GM21576 (cell line): ENCODE data around the gene ITGA6.

Experiments used
- ATAC-seq: cut with Tn5 transposase; IDR thresholded peaks from one replicate; pipeline ENCODE4 v1.9.1; 2021; ENCODE audit warnings: mild to moderate bottlenecking, moderate library complexity; ENCODE audit not compliant: unreplicated experiment

ITGA6 gene

GRCh38 chr2:172439911-172440310 lies 12.5 kb downstream of the ITGA6 start:
- no peak for ATAC-seq

DNA sequence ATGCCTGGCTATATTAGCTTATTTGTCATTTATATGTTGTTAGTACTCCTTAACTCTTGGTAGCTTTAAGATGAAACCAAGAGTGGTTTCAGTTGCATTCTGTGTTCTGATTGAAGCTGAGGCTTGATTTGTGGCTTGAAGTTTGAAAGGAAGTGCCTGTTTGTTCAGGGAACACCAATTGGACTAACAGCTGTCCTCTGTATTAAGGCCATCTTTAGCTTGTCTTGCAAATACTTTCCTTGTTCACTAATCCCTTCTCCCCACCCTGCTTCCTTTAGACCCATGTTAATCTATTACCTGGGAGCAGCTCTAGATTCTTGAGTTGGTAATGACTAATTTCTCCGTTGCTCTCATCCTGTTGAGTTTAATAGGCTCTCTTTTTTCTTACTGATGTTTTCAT lies 13.4 kb downstream of the ITGA6 start:
- ATAC-seq = no peak

GRCh38 chr2:172442072-172442895 lies 14.9 kb downstream of the ITGA6 start:
- ATAC-seq = no peak

DNA sequence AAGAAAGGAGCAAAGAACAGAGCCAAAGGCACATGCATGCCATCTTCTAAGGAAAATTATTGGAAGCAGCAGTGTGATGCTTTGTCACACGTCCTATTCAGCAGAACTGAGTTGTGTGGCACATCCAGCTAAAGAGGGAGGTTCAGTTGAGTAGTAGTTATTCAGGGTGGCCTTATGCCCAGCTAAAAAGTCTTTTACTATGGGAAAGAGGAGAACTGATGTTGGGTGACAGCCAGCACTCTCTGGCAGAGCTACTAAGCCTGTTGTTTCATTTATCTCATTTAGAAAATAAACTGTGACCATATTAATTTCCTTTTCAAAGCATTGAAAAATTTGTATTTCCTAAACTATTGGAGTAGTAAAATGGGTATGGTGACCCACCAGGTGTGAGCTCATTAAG lies 18.5 kb downstream of the ITGA6 start:
- no peak for ATAC-seq

GRCh38 chr2:172446474-172447063 lies 19.2 kb downstream of the ITGA6 start:
- no peak for ATAC-seq

DNA sequence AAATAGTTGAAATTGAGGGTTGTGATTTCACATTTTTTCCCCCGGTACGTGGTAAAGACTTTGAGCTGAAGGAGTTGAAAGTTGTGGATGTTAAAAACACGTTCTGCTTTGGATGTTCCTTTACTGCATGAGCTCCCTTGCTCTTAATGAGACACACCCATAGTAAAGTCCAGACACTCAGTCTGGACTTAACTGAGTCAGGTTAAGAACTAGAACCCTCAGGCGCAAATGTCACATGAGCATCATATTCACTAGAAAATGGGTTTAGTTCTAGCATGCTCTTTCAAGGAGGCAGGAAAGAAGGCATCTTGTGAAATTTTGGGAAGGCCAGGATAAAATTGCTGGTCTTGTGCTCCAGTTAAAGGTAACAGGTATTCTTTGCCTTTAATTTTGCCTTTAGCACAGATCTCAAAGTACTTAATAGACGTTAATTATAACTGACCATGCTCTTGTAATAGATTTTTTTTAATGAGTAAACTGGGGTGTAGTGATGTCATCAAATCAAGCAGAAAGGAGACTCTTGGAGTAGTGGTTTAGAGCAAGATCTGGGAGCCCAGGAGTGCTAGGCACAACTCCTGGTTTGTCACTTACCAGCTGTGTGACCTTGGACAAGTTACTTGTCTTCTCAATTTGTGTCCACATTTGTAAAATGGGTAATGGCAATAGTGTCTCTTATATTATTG lies 20.6 kb downstream of the ITGA6 start:
- ATAC-seq = no peak

GRCh38 chr2:172448544-172449267 lies 21.3 kb downstream of the ITGA6 start:
- ATAC-seq = no peak

GRCh38 chr2:172449911-172450550 lies 22.6 kb downstream of the ITGA6 start:
- ATAC-seq = no peak

DNA sequence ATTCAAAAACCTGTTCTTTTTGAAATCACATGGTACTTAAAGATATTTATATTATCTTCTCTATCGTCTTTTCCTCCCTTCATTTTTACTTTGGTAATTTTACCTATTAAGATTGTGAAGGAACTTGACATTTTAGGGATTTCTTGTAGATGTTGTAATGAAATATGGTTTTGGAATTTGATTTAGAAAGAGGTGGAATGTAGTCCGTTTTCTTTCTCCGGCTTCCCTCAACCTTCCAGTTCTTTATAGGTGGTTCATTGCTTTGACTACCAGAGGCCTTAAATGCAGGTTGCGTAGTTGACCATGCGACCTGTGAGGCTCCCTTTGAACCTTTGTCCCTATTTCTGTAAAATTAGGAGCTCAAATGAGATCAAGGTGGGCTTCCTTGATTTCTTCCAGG lies 24.5 kb downstream of the ITGA6 start:
- no peak for ATAC-seq

DNA sequence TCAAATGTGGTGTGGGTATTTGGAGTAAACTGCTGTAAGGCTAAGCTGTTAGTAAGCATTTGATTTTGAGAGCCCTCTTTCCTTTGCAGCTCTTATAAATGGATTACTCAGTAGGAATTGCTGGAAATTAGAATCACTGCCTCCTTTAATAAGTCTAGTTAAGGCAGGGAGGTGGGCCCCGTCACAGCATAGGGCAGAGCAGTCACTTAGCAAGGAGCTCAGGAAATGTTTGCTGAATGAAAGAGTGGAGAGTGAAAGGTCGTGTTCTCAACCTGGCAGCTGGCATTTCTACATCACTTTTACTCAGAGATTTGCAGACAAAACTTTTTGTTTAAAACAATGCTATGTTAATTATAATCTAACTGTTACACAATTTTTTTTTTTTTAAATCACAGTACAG lies 25.5 kb downstream of the ITGA6 start:
- ATAC-seq = no peak

- ATAC-seq = no peak
Measured at GRCh38 chr2:172454404-172455120, 27.2 kb downstream of the ITGA6 start.

DNA sequence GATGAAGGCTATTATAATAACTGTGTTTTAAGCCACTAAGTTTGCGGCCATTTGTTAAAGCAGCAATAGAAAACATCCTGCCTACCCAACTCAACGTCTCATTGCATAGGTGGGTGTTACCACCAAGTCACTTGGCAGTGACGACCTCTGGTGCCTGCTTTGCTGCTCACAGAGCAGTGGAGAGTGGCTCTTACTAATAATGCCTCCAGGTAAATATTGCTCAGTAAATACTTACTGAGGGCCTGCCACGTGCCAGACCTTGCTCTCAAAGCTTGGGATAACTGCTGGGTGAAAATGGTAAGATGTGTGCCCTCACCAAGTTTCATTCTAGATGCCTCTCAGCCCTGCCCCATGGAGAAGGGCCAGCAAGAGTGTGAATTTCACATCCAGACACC lies 27.7 kb downstream of the ITGA6 start:
- ATAC-seq = no peak

- ATAC-seq = no peak
Measured at GRCh38 chr2:172456002-172456401, 28.6 kb downstream of the ITGA6 start.

- ATAC-seq = no peak
Measured at GRCh38 chr2:172457536-172457935, 30.1 kb downstream of the ITGA6 start.

- no peak for ATAC-seq
Measured at GRCh38 chr2:172458561-172459124, 31.3 kb downstream of the ITGA6 start.

GRCh38 chr2:172460780-172461201 lies 33.4 kb downstream of the ITGA6 start:
- ATAC-seq = no peak

- ATAC-seq = no peak
Measured at GRCh38 chr2:172461591-172462372, 34.4 kb downstream of the ITGA6 start.

- no peak for ATAC-seq
Measured at GRCh38 chr2:172462373-172462848, 35.0 kb downstream of the ITGA6 start.

GRCh38 chr2:172462849-172463381 lies 35.5 kb downstream of the ITGA6 start:
- ATAC-seq = no peak
